DOHH2 (cell line): ENCODE measurements around the gene FGFBP1.

Source experiments
- H3F3A ChIP-seq: fragments of 200-600 bp; sonication (generic), shearing (Covaris generic); 2 replicates; pipeline ENCODE4 v1.6.0; 2016; ENCODE audit warnings: antibody characterized with exemption, mild to moderate bottlenecking; ENCODE audit not compliant: control insufficient read depth, insufficient read depth
- H3K27ac ChIP-seq: fragments of 200-600 bp; sonication (generic); 2 replicates; pipeline ENCODE4 v1.5.1; 2014; ENCODE audit warnings: low read depth, mild to moderate bottlenecking, low read length, moderate library complexity
- H3K27me3 ChIP-seq: fragments of 200-600 bp; sonication (generic); 2 replicates; pipeline ENCODE4 v1.6.1; 2014; ENCODE audit warnings: mild to moderate bottlenecking, low read length, mixed read lengths; ENCODE audit not compliant: control insufficient read depth
- H3K36me3 ChIP-seq: fragments of 200-600 bp; sonication (generic); 2 replicates; pipeline ENCODE4 v1.6.1; 2014; ENCODE audit warnings: mild to moderate bottlenecking, low read length, moderate library complexity, mixed read lengths; ENCODE audit not compliant: control insufficient read depth
- H3K4me1 ChIP-seq: fragments of 200-600 bp; sonication (generic); 2 replicates; pipeline ENCODE4 v1.6.1; 2014; ENCODE audit warnings: mild to moderate bottlenecking, low read length, mixed read lengths; ENCODE audit not compliant: control insufficient read depth
- H3K4me2 ChIP-seq: fragments of 200-600 bp; sonication (generic); 2 replicates; pipeline ENCODE4 v1.6.0; 2014; ENCODE audit warnings: mild to moderate bottlenecking, low read length, moderate library complexity
- H3K4me3 ChIP-seq: fragments of 200-600 bp; sonication (generic); 2 replicates; pipeline ENCODE4 v1.5.1; 2014; ENCODE audit warnings: mild to moderate bottlenecking, low read length, mixed read lengths
- H3K79me2 ChIP-seq: fragments of 200-600 bp; sonication (generic); 2 replicates; pipeline ENCODE4 v1.6.1; 2014; ENCODE audit warnings: mild to moderate bottlenecking, low read length, mixed read lengths; ENCODE audit not compliant: control insufficient read depth
- H3K9me2 ChIP-seq: fragments of 200-600 bp; sonication (generic); replicated peaks from 2 replicates; pipeline ENCODE4 v1.6.1; 2014; ENCODE audit warnings: mild to moderate bottlenecking, low read length, mixed read lengths; ENCODE audit not compliant: control insufficient read depth
- H3K9me3 ChIP-seq: fragments of 200-600 bp; sonication (generic); 2 replicates; pipeline ENCODE4 v1.6.1; 2014; ENCODE audit warnings: antibody characterized with exemption, low read length, mixed read lengths; ENCODE audit not compliant: control insufficient read depth, insufficient read depth
- H4K20me1 ChIP-seq: fragments of 200-600 bp; sonication (generic); 2 replicates; pipeline ENCODE4 v1.6.0; 2014; ENCODE audit warnings: low read depth, mild to moderate bottlenecking, antibody characterized with exemption, low read length, moderate library complexity; ENCODE audit not compliant: control insufficient read depth, insufficient read depth
- EZH2phosphoT487 ChIP-seq: fragments of 200-600 bp; sonication (generic); IDR thresholded peaks from 2 replicates; pipeline ENCODE4 v1.6.1; 2017; ENCODE audit warnings: borderline replicate concordance, mild to moderate bottlenecking, antibody characterized with exemption, low read length, moderate library complexity, mixed read lengths
- TF ChIP-seq, protein P1 (sequence below): fragments of 200-600 bp; sonication (generic); IDR thresholded peaks from one replicate; pipeline ENCODE4 v1.5.1; 2014; ENCODE audit warnings: antibody characterized with exemption, mild to moderate bottlenecking, low read depth, low read length; ENCODE audit not compliant: poor library complexity, severe bottlenecking

Gene FGFBP1

DNA sequence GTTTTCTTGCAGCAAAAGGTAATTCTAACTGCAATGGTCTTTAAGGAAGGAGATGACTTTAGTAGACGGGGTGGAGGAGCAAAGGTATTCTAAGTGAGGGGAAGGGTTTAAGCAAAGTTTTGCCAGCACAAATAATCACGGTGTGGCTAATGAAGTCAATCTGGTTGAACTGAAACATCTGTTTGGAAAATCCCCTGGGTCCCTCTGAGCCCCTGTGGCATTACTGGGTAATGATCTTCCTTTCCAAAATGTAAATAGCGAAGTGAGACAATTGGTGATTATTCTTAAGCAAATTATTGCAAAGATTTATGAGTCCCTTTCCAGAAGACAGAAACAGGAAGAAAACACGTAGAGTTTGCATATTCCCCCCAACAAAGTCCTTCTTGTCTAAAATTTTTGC, 47.2 kb downstream of the FGFBP1 start:
- Histone ChIP-seq H4K20me1 (no peaks in the 10 kb centered on the region), H3K27me3 (0 out of 2 replicates have a peak, but pooled peaks cover 7% of the 10 kb centered on the region), H3K79me2 (no peaks in the 10 kb centered on the region), H3K9me2 (no peaks in the 10 kb centered on the region), H3K27ac (no peak overlapping the region), H3K4me1 (peaks cover 7% of the 10 kb centered on the region; the same call in 1 of the 2 replicates), H3F3A (no peaks in the 10 kb centered on the region), H3K4me2 (no peak overlapping the region), H3K9me3 (no peaks in the 10 kb centered on the region), H3K36me3 (no peaks in the 10 kb centered on the region), H3K4me3 (no peak overlapping the region)
- TF ChIP-seq EZH2phosphoT487 = no peak
- TF ChIP-seq, protein P1, sequence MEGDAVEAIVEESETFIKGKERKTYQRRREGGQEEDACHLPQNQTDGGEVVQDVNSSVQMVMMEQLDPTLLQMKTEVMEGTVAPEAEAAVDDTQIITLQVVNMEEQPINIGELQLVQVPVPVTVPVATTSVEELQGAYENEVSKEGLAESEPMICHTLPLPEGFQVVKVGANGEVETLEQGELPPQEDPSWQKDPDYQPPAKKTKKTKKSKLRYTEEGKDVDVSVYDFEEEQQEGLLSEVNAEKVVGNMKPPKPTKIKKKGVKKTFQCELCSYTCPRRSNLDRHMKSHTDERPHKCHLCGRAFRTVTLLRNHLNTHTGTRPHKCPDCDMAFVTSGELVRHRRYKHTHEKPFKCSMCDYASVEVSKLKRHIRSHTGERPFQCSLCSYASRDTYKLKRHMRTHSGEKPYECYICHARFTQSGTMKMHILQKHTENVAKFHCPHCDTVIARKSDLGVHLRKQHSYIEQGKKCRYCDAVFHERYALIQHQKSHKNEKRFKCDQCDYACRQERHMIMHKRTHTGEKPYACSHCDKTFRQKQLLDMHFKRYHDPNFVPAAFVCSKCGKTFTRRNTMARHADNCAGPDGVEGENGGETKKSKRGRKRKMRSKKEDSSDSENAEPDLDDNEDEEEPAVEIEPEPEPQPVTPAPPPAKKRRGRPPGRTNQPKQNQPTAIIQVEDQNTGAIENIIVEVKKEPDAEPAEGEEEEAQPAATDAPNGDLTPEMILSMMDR = no peak

- Histone ChIP-seq H3K79me2 (no peaks in the 10 kb centered on the region), H3K27ac (no peak overlapping the region), H4K20me1 (no peaks in the 10 kb centered on the region), H3K4me2 (no peak overlapping the region), H3K27me3 (0 out of 2 replicates have a peak, but pooled peaks cover 7% of the 10 kb centered on the region), H3F3A (no peaks in the 10 kb centered on the region), H3K9me2 (no peaks in the 10 kb centered on the region), H3K36me3 (no peaks in the 10 kb centered on the region), H3K4me3 (no peak overlapping the region), H3K9me3 (no peaks in the 10 kb centered on the region), H3K4me1 (peaks cover 7% of the 10 kb centered on the region; the same call in 1 of the 2 replicates)
- TF ChIP-seq, protein P1 = no peak
- TF ChIP-seq EZH2phosphoT487 = no peak
These were observed 48.2 kb downstream of the FGFBP1 start for GRCh38 chr4:15890246-15890829.

- Histone ChIP-seq H3K4me3 (no peak overlapping the region), H3K27me3 (peaks cover 8% of the 10 kb centered on the region; the same call in 1 of the 2 replicates), H3K9me3 (no peaks in the 10 kb centered on the region), H3K9me2 (no peaks in the 10 kb centered on the region), H3K27ac (no peak overlapping the region), H3F3A (no peaks in the 10 kb centered on the region), H3K79me2 (no peaks in the 10 kb centered on the region), H3K36me3 (no peaks in the 10 kb centered on the region), H4K20me1 (no peaks in the 10 kb centered on the region), H3K4me1 (peaks cover 7% of the 10 kb centered on the region; the same call in 1 of the 2 replicates), H3K4me2 (no peak overlapping the region)
- TF ChIP-seq, protein P1 = no peak
- no peak for TF ChIP-seq EZH2phosphoT487
These were observed 50.0 kb downstream of the FGFBP1 start for GRCh38 chr4:15888515-15888914.
